Activated B cell treated with CpG ODN at 0.5 μM for 24 hours (primary cell): ENCODE results near the gene GTF2H2. TPM values are rescaled to one million over a fixed set of nuclear protein-coding genes. Genes with fewer than 3 reads are reported as not detected.
"Not testable (repeated sequence)": the region's sequence is repeated elsewhere in the genome, so short reads cannot be mapped to it uniquely, and the experiment has no call there.

Experiments used
- ATAC-seq: fragments of 200-7000 bp; cut with Tn5 transposase; one replicate; pipeline ENCODE4 v1.10.0; 2021; ENCODE audit warnings: low read depth, mild to moderate bottlenecking, moderate library complexity
- CTCF ChIA-PET: fragments of 350-600 bp; sonication (Branson Sonifier 250); formaldehyde crosslinking; loops from one replicate; lab custom pipeline; 2021; ENCODE audit warnings: antibody characterized with exemption; lab: Charles Lee
- POLR2A ChIA-PET: fragments of 350-600 bp; sonication (Branson Sonifier 250); formaldehyde crosslinking; loops from one replicate; lab custom pipeline; 2021; ENCODE audit warnings: antibody characterized with exemption; lab: Charles Lee
- DNase-seq: peaks from one replicate; pipeline ENCODE4 v3.0.0; 2022
- H3K27ac Mint-ChIP-seq: one replicate; pipeline ENCODE4 v1.8.0; 2020; ENCODE audit warnings: mixed read lengths
- H3K27me3 Mint-ChIP-seq: one replicate; pipeline ENCODE4 v1.8.0; 2021; ENCODE audit warnings: mixed read lengths
- H3K36me3 Mint-ChIP-seq: one replicate; pipeline ENCODE4 v1.8.0; 2021; ENCODE audit warnings: low read depth, mixed read lengths
- H3K4me1 Mint-ChIP-seq: one replicate; pipeline ENCODE4 v1.8.0; 2021; ENCODE audit warnings: mixed read lengths
- H3K4me3 Mint-ChIP-seq: one replicate; pipeline ENCODE4 v1.8.0; 2020; ENCODE audit warnings: mild to moderate bottlenecking, mixed read lengths
- H3K9me3 Mint-ChIP-seq: one replicate; pipeline ENCODE4 v1.8.0; 2020; ENCODE audit warnings: mixed read lengths
- CTCF ChIP-seq: fragments of 200-600 bp; IDR thresholded peaks from one replicate; pipeline ENCODE4 v1.8.0; 2022; ENCODE audit warnings: antibody characterized with exemption, mild to moderate bottlenecking
- intact Hi-C: fragments of 100-400 bp; cut with micrococcal nuclease; formaldehyde crosslinking; loops from one replicate; pipeline ENCODE4 v1.15.1; 2024
- total RNA-seq: library from RNA; stranded (reverse); gene quantifications from 2 replicates; pipeline ENCODE4 v1.2.3, GENCODE V29; 2022

Gene GTF2H2
- total RNA-seq, 1 donor from 2014 or later, result 46.6 TPM

GRCh38 chr5:71059426-71059825 lies 8.1 kb downstream of the GTF2H2 start:
- H3K9me3 Mint-ChIP-seq, DNase-seq, H3K4me3 Mint-ChIP-seq, intact Hi-C loops, H3K27ac Mint-ChIP-seq, H3K4me1 Mint-ChIP-seq, ATAC-seq, H3K36me3 Mint-ChIP-seq, POLR2A ChIA-PET, CTCF ChIA-PET, H3K27me3 Mint-ChIP-seq: not testable (repeated sequence)

- ATAC-seq, CTCF ChIA-PET, H3K4me3 Mint-ChIP-seq, DNase-seq, H3K4me1 Mint-ChIP-seq, intact Hi-C loops, H3K36me3 Mint-ChIP-seq, H3K9me3 Mint-ChIP-seq, H3K27me3 Mint-ChIP-seq, POLR2A ChIA-PET, H3K27ac Mint-ChIP-seq: not testable (repeated sequence)
Measured at GRCh38 chr5:71044808-71045207, 22.7 kb downstream of the GTF2H2 start.

- H3K36me3 Mint-ChIP-seq, CTCF ChIA-PET, intact Hi-C loops: not testable (repeated sequence)
Measured at GRCh38 chr5:71044128-71044527, 23.3 kb downstream of the GTF2H2 start.

GRCh38 chr5:71031046-71031776 lies 36.3 kb downstream of the GTF2H2 start:
- H3K4me1 Mint-ChIP-seq, H3K27me3 Mint-ChIP-seq, DNase-seq, POLR2A ChIA-PET, ATAC-seq, CTCF ChIA-PET, intact Hi-C loops, H3K36me3 Mint-ChIP-seq, H3K4me3 Mint-ChIP-seq, H3K27ac Mint-ChIP-seq, H3K9me3 Mint-ChIP-seq: not testable (repeated sequence)

More at GRCh38 chr5:71044128-71044527, 23.3 kb downstream of the GTF2H2 start:
- ATAC-seq, H3K4me3 Mint-ChIP-seq, H3K27ac Mint-ChIP-seq, H3K27me3 Mint-ChIP-seq, DNase-seq, POLR2A ChIA-PET, H3K4me1 Mint-ChIP-seq, H3K9me3 Mint-ChIP-seq: not testable (repeated sequence)

GRCh38 chr5:71025289-71025953 lies 42.1 kb downstream of the GTF2H2 start, which contains the start of gene NAIP:
Gene NAIP (minus strand): TSS chr5:71025339. CDS start chr5:71012915, 12,424 bp downstream.
- H3K27ac Mint-ChIP-seq, H3K36me3 Mint-ChIP-seq, H3K4me3 Mint-ChIP-seq, POLR2A ChIA-PET, intact Hi-C loops, DNase-seq, CTCF ChIA-PET, H3K27me3 Mint-ChIP-seq, H3K9me3 Mint-ChIP-seq, H3K4me1 Mint-ChIP-seq: not testable (repeated sequence)
- ATAC-seq, result peak; percentile 28

- POLR2A ChIA-PET, ATAC-seq, CTCF ChIA-PET, DNase-seq, H3K36me3 Mint-ChIP-seq, H3K9me3 Mint-ChIP-seq, H3K4me1 Mint-ChIP-seq, intact Hi-C loops, H3K4me3 Mint-ChIP-seq, H3K27ac Mint-ChIP-seq, H3K27me3 Mint-ChIP-seq: not testable (repeated sequence)
Measured at GRCh38 chr5:71020643-71021042, 46.8 kb downstream of the GTF2H2 start.

GRCh38 chr5:71018376-71019005 lies 49.0 kb downstream of the GTF2H2 start:
- H3K4me3 Mint-ChIP-seq, H3K4me1 Mint-ChIP-seq, H3K27me3 Mint-ChIP-seq, intact Hi-C loops, H3K27ac Mint-ChIP-seq, H3K36me3 Mint-ChIP-seq, DNase-seq, ATAC-seq, POLR2A ChIA-PET, H3K9me3 Mint-ChIP-seq, CTCF ChIA-PET: not testable (repeated sequence)

- ChIA-PET POLR2A (no interaction called here), CTCF (no interaction called here)
- Mint-ChIP-seq H3K27me3 (no peaks in the 10 kb centered on the region), H3K4me3 (no peak overlapping the region), H3K9me3 (no peaks in the 10 kb centered on the region), H3K27ac (no peak overlapping the region), H3K36me3 (no peaks in the 10 kb centered on the region), H3K4me1 (peaks cover 3% of the 10 kb centered on the region)
- no peak for TF ChIP-seq CTCF
- ATAC-seq, result no peak
- no peak for DNase-seq
- intact Hi-C loops, result no loop called here
Measured at GRCh38 chr5:71014176-71014575, 53.3 kb downstream of the GTF2H2 start.
